H1 (cell line): ENCODE data around the gene GAGE12E.
"Not testable (repeated sequence)": the region's sequence is repeated elsewhere in the genome, so short reads cannot be mapped to it uniquely, and the experiment has no call there.

Experiments
- CEBPB ChIP-seq: IDR thresholded peaks from 2 replicates; pipeline ENCODE4 v1.6.1; 2012; ENCODE audit warnings: low read depth, low read length
- CTCF ChIP-seq, 3 experiments: IDR thresholded peaks; 1 replicate in 2 of 3; 2 replicates in 1 of 3; pipeline versions ENCODE4 v1.5.1 to v1.6.1; 2011; ENCODE audit warnings: low read length in 3 of 3, mild to moderate bottlenecking in 3 of 3, inconsistent platforms in 2 of 3, low read depth in 1 of 3, moderate library complexity in 1 of 3; ENCODE audit not compliant: insufficient read depth in 1 of 3; ENCODE audit errors: control extremely low read depth in 1 of 3
- EGR1 ChIP-seq: IDR thresholded peaks from 2 replicates; pipeline ENCODE4 v1.6.1; 2011; ENCODE audit warnings: low read depth, low read length, borderline replicate concordance
- EZH2 ChIP-seq: fragments of 200-600 bp; sonication (generic); IDR thresholded peaks from 2 replicates; pipeline ENCODE4 v1.7.1; 2012; ENCODE audit warnings: low read depth, mild to moderate bottlenecking, moderate library complexity, low read length, inconsistent platforms; ENCODE audit not compliant: severe bottlenecking
- POLR2A ChIP-seq, 2 experiments: IDR thresholded peaks; 1 replicate in 1 of 2; 2 replicates in 1 of 2; pipeline ENCODE4 v1.6.1; 2011; ENCODE audit warnings: low read depth in 2 of 2, low read length in 2 of 2, mild to moderate bottlenecking in 2 of 2; ENCODE audit errors: control extremely low read depth in 1 of 2
- TF ChIP-seq, protein P1 (sequence below): IDR thresholded peaks from 2 replicates; pipeline ENCODE4 v1.6.1; 2011; ENCODE audit warnings: low read depth, mild to moderate bottlenecking, low read length; ENCODE audit not compliant: insufficient read depth

- TF ChIP-seq, protein P1, sequence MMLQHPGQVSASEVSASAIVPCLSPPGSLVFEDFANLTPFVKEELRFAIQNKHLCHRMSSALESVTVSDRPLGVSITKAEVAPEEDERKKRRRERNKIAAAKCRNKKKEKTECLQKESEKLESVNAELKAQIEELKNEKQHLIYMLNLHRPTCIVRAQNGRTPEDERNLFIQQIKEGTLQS, result not testable (repeated sequence)
- TF ChIP-seq EZH2; CEBPB; CTCF (IDR thresholded peaks at IDR 0.05; ENCODE audit: control extremely low read depth in 1 of 3, insufficient read depth in 1 of 3, low read depth in 1 of 3, low read length in 3 of 3); EGR1; POLR2A (IDR thresholded peaks at IDR 0.05; ENCODE audit: control extremely low read depth in 1 of 2, low read depth in 2 of 2, low read length in 2 of 2): not testable (repeated sequence)
Observed at GRCh38 chrX:49568728-49569127, 17.6 kb downstream of the GAGE12E start.
